SIG-M5 (cell line): ENCODE results near the gene GALNT9.
"Not testable (repeated sequence)": the region's sequence is repeated elsewhere in the genome, so short reads cannot be mapped to it uniquely, and the experiment has no call there.

Experiments
- DNase-seq: peaks from one replicate; lab custom pipeline; 2025; lab: John Stamatoyannopoulos, UW

GALNT9 gene

DNA sequence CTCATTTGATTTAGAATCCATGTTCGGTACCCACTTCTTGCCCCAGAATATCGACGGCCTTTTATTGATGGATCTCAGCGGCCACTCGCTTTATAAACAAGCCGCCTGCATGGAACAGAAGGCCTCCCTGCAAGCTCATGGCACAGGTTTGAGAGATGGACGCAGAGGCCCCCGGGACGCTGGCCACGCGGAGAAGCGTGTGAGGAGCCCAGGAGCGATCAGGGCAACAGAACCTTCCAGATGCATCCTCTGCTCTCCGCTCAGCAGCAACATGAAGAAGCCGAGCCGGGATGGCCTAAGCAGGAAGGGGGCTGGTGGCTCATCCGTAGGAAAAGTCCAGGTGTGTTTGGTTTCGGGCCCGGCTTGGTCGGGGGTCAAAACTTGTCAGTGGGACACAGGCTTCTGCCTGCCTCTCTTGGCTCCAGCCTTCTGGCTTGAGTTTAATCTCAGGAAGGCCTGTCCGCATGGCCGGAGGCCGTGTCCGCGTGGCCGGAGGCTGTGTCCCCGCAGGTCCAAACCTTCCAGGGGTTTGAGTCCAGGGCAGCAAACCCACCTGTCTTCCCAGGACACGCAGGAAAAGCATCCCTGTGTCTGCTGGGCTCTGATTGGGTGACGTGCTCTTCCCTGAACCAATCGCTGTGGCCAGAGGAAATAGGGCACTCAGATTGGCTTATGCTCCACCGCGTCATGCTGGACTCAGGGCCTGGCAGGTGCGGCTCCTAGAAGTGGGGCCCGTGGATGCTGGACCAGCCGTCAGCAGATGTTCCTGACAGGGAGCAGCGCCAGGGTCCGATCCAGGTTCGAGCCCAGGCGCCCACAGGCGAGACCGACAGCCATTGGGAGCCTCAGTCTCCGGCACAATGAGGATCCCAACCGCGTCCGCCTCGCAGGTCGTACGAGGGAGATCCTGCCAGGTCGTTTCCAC is 65.0 kb downstream of the GALNT9 start:
- no peak for DNase-seq

DNA sequence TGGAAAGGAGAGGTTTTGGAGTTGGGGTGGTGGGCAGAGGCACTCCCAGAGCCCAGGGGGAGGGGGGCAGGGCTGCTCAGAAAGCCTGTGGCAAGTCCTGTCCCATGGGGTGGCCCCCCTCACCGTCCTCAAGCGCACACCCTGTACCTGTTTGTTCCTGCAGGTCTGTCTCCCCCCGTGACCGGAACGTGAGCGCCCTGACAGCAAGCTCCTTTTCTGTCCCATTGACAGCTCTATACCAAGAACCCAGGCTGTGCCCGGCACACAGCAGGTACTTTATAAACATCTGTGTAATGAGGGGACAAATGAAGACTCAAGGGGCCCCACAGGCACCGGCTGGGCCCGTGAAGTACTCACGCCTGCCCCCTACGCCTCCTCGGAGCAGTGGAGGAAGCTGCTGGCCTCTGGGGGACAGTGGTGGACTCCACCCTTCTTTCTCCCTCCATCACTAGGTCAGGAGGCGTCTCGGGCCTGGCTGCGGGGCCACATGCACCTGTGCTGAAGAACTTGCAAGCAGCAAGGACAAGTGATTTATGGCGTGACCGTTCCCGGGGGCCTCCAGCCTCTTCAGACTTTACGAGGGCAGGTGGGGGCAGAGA is 65.8 kb downstream of the GALNT9 start:
- DNase-seq, result no peak

DNA sequence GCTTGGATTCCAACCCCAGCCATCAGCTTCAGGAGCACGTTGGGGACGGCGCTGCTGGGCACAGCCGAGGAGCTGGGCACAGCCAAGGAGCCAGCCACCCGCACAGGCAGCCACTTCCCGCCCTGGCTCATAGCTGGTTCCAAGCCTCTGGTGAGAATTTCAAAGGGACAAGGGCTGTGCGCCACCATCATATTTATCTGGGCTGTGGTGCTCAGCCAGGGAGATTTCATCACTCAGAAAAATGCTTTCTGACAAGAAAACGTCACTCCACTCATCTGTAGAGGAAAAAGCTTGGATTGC is 66.4 kb downstream of the GALNT9 start:
- no peak for DNase-seq

DNA sequence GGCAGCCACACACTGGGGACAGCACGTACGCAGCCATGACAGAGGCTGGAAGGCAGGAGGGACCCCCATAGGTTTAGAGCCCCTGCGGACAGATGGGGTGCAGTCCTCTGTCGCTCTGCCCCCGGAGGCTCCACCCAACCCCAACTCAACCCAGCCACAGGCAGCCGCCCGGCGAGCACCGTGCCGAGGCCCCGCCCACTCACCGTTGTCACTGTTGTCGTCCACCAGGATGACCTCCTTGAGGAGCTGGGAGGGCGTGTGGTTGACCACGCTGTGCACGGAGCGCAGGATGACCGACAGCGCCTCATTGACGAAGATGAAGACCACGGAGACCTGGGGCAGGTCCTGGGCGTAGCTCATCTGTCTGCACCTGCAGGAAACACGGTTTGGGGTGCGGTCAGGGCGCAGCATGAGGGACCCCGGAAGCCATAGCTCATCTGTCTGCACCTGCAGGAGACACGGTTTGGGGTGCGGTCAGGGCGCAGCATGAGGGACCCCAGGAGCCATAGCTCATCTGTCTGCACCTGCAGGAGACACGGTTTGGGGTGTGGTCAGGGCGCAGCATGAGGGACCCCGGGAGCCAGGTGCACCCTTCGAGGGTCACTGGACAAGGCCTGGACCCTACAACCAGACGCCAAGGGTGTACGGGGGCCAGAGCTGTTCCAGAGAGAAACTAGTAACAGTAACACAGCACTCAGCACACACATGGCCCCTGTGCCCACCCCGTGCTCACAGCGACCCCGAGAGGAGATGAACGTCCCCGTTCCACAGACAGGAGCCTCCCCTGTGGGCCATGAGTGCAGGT is 66.9 kb downstream of the GALNT9 start:
- no peak for DNase-seq

DNA sequence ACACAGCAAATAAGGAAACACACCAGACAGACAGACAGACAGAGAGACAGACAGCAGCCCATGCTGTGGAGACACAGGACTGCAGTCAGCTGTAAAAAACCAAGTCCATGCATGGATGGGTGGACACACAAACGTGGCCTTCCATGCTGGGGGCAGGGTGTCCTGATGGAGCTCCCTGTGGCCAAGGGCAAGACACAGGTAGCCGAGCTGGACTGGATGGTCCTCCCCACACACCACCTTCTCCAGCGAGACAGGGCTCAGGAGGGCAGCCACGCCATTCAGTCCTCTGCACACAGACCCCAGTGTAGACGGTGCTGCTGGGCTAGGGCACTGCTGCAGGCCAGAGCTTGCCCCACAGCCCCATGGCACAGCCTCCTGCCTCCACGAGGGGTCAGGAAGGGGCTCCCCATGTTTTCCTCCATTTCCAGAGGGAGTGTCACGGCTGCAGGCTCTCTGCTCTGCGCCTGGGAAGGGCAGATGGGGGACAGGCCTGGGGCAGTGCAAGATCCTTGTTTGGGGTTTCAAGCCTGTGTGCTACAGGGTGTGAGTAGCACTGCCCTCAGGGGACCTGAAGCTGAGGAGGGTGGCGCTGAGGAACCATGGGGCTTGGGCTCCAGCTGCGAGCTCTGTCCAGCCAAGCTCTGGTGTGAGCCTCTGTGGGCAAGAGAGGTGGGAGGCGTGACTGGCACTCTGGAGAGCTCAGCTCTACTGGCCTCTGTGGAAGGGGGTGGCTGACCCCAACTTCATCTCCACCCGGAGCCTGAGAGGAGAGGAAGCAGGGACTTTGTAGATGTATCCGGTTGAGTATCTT is 67.9 kb downstream of the GALNT9 start:
- no peak for DNase-seq

DNA sequence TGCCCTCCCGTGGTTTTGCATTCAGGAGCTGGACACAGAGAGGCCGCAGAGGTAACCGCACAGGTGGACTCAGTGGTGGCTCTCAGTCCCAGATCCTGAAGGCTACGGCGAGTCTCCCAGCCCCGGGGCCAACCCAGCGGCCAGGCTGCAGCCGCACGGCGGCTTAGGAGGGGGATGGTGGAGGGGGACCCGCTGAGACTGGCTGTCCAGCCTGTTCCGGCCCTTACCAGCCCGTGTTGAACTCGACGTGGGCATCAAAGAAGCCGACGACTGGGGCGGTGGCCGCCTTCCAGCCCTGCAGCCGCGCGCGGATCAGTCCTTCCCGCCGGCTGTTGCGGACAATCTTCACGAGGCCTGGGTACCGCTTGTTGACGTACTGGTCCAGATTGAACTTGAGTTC is 68.7 kb downstream of the GALNT9 start:
- no peak for DNase-seq

DNA sequence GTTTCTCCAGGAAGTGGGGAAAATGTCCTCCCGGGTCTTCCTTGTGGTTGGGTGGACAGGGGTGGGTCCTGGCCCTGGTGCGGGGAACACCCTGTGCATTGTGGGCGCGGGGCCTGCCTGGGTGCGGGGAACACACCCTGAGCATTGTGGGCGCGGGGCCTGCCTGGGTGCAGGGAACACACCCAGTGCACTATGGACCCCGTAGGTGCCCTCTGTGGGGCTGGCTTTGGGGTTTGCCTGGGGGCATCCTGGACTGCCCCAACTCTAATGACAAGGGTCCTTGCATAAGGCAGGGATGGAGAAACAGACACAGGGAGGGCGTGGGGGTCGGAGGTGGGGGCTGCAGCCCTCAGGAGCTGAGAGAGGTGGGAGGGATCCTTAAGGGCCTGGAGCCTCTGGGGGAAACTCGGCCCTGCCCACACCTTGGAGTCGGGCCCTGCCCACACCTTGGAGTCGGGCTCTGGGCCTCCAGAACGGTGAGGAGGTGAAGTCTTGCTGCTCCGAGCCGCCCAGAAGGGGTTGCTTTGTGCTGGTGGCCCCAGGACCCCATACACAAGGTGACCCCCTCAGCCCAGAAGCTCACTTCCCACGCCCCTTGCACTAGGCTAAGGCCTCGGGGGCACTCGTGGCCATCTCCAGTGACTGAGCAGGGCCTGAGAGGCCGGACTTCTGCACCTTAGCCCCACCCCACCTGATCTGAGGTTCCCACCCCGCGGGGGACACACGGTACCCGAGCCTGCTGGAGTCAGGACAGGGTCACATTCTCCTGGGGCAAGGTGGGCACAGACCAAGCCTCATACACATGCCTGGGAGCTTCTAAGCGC is 69.3 kb downstream of the GALNT9 start:
- no peak for DNase-seq

DNA sequence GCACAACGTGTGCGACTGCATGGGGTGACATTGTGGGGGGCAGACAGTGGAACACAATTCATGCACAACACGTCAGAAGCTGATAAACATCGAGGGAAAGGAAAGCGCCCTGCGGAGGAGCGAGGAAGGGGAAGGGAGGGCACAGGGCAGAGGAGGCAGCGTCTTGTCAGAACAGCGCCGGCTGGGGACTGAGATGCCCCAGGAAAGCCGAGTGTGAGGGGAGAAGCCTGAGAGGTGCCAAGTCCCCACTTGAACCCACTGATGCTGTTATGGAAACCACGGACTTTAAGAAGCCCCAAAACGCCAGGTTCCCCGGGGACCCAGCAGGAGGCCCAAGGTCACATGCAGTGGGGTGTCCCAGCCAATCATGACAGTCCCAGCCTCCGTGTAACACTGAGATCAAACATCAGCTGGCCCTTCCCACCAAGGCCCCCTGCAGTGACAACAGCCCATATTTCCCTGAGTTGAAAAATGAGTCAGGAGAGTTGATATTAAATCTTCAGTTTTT is 70.0 kb downstream of the GALNT9 start:
- DNase-seq, result no peak

DNA sequence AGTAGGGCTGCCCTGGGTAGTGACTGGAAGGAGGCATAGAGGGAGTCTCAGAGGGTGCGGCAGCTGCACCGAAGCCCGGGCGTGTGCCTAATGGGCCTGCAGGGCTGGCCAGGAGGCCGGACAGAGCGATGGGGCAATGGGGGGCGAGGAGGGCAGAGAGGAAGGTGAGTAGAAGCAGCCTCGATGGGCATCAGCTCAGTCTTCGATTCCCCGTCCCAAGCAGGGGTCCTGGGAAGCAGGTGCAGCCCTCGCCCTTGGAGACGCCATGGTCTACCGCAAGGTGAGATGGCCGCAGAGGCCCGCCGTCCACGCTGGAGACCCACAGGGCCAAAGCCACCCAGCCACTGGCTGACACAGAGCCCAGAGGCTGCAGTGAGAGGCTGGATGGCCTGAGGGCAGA is 70.8 kb downstream of the GALNT9 start:
- no peak for DNase-seq

DNA sequence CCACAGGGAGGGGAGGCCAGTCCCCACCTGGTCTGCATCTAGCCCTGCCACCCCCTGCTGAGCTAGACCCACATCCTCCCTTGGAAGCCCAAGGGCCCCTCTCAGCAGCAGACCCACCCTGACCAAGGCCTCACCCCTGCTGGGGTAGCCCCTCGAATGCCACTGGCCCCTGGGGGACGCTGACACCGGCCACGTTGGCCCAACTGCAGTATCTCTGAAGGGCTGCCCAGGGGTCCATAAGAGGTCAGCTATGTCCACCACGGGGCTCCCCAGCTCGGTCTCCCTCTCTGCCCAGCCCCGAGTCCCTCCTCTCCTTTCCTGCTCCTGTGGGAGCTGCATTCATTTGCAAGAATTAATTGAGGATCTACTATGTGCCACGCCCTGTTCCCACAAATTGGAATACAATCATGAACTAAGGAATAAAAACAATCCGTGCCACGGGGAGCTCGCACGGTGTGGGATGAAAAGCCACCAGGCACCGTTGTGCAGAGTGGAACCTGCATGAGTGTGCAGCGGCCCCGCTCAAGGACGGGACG is 71.4 kb downstream of the GALNT9 start:
- no peak for DNase-seq

DNA sequence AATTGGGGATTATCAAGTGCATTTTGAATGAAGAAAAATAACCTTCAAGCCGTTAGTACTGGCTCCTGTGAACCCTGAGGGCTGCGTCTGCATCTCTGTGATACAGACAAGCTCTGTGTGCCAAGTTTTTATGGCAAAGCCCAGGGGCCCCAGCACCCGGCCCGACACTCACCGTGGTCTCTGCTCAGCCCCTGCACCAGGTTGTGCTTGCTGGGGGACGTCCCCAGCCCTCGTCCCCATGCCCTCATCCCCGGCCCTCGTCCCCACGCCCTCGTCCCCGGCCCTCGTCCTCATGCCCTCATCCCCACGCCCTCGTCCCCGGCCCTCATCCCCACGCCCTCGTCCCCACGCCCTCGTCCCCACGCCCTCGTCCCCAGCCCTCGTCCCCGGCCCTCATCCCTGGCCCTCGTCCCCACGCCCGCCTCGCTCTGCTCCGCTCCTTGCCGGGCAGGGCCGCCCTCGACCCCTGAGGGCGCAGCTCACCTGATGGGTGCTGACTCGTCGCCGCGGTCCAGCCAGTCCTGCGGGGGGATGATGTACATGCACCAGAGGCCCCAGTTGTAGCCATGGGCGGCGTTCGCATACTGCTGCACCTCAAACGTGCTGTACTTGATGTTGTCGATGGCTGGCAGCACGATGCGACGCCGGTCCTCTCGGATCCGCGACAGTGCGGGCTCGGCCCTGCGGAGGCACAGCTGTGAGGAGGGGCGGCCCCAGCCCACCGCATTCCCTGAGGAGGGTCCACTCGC is 72.0 kb downstream of the GALNT9 start:
- DNase-seq, result no peak

DNA sequence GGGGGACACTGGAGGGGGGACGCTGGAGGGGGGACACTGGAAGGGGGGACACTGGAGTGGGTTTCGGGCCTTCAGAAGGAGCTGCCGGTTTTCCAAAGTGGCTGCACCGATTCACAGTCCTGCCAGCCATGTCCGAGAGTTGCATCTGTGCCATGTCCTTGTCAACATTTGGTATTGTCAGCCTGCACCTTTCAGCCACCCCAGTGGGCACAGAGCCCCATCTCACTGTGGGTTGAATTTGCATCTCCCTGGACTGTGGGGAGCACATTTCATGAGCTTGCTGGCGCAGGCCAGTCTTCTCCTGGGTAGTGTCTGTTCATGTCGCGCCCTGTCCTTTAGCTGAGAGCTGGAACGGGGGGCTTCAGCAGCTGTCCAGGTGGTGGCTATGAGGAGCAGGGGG is 72.7 kb downstream of the GALNT9 start:
- DNase-seq, result no peak

DNA sequence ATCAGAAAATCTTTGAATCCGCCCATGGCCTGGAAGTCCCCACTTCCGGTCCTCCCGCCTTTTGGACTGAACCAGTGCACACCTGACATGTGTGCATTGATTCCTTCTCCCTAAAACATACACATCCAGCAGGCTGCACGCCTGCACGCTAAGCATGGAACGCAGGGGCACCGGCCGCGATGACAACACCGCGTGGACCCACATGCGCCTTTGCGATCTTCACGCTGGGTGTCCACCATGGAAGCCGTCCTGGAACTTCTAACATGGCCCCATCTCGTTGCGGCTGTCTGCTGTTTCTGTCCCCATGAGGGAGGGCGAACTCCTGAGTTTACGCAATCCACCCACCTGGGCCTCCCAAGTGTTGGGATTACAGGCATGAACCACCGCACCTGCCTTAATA is 73.7 kb downstream of the GALNT9 start:
- DNase-seq, result no peak

DNA sequence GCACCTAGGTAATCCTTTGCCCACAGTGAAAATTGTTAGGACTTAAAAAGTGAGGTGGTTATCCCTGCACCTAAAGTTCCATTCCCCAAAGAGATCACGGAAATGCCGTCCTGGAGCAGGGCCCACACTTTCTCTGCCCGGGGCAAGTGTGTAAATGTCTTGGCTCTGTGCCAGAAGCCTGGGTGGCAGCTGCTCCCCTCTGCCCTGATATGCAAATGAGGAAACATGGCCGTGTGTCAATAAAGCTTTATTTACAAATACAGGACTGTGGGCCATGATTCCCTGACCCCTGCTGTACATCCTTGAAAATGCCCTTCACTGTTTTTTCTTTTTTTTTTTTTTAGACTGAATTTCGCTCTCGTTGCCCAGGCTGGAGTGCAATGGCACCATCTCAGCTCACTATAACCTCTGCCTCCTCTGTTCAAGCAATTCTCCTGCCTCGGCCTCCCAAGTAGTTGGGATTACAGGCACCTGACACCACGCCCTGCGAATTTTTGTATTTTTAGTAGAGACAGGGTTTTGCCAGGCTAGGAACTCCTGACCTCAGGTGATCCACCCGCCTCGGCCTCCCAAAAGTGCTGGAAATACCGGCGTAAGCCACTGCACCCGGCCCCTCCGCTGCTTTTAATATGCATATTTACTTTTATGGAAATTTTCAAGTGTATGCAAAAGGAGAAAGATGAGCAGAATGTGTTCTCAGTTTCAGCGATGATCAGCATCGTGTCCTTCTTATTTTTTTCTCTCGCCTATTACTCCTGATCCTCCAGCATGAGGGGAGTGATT is 75.5 kb downstream of the GALNT9 start:
- DNase-seq, result no peak

DNA sequence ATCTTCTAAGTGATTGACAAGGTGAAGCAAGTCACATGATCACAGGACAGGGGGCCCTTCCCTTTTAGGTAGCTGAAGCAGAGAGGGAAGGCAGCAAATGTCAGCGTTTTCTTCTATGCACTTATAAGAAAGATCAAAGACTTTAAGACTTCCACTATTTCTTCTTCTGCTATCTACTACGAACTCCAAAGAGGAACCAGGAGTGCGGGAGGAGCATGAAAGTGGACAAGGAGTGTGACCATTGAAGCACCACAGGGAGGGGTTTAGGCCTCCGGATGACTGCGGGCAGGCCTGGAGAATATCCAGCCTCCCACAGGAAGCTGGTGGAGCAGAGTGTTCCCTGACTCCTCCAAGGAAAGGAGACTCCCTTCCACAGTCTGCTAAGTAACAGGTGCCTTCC is 76.4 kb downstream of the GALNT9 start:
- not testable (repeated sequence) for DNase-seq

DNA sequence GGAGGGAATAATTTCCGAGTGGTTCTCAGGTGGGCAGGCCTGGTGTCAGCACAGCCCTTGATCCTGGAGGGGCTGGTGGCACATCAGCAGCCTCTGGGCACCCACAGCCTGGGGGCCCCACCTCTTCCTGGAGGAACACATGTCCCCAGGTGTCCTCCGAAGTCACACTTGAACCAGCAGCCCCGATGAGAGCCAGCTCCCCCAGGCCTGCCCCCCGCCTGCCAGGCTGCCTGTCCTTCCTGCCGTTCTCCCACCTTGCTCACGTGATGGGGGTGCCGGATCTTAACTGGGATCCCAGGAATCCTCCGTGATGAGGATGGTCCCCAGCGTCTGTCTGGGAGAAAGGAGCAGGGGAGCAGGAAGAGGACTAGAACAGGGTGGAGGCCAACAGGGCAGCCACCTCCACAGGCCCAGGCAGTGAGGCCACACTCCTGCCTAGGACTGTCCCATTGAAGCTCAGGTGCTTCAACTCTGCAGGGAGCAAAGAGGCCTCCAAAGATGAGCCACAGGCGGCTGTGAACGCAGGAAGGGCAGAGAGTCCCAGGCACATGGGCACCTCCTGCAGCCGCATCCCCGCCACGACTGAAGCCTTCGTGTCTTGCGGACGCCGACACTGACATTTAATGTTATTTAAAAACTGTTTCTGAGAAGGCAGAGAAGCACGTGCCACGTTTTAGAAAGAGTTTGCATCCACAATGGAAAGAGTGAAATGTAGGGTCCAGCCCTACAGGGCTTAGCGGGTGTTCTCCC is 77.5 kb downstream of the GALNT9 start:
- no peak for DNase-seq

DNA sequence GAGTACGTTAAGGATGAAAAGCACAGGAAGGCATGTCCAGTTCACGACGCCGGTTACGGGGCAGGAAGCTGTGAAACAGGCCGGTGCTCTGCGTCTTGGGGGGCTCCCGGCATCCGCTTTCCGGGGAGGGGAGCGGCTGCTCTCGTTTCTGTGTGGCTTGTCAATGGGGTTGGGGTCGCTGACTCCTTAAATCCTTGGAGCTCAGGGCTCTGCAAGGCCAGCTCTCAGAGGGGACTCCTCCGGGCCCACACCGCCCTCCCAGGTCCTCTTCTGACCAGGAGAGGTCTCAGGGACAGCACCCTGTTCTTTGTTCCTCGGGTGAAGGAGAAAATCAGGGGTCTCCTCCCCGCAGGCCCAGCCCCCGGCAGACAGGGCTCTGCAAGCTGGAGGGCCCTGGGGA is 78.1 kb downstream of the GALNT9 start:
- no peak for DNase-seq

DNA sequence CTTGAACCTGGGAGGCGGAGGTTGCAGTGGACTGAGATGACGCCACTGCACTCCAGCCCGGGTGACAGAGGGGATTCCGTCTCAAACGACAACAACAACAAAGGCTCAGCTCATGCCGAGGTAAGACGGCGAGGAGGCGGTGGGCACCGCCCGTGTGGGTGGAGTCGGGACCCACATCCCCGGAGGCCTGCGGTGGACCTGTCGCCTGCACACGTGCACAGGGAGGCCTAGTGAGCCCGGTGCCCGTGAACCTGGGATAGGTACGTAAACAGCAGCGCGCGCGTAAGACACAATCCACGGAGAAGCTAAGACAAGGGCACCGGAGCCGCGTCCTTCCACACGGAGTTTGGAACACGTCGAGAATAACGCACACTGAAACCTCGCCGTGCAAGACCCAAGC is 78.7 kb downstream of the GALNT9 start:
- DNase-seq, result no peak
